GM23248 (cell line): Measurements from ENCODE around the gene COPA.

Experiments
- EZH2 ChIP-seq: fragments of 200-600 bp; sonication (generic); IDR thresholded peaks from 2 replicates; pipeline ENCODE4 v1.6.1; 2018; ENCODE audit warnings: antibody characterized with exemption, mild to moderate bottlenecking; ENCODE audit not compliant: insufficient read depth, poor library complexity, severe bottlenecking
- EZH2phosphoT487 ChIP-seq: fragments of 200-600 bp; sonication (generic); IDR thresholded peaks from 2 replicates; pipeline ENCODE4 v1.6.1; 2018; ENCODE audit warnings: antibody characterized with exemption, moderate library complexity, mild to moderate bottlenecking, low read depth; ENCODE audit not compliant: insufficient read depth

GRCh38 chr1:160344241-160344640, 1.2 kb upstream of the COPA start:
- no peak for TF ChIP-seq EZH2
- no peak for TF ChIP-seq EZH2phosphoT487
